Measurements from ENCODE around the gene HMCN2.

The HMCN2 gene

DNA sequence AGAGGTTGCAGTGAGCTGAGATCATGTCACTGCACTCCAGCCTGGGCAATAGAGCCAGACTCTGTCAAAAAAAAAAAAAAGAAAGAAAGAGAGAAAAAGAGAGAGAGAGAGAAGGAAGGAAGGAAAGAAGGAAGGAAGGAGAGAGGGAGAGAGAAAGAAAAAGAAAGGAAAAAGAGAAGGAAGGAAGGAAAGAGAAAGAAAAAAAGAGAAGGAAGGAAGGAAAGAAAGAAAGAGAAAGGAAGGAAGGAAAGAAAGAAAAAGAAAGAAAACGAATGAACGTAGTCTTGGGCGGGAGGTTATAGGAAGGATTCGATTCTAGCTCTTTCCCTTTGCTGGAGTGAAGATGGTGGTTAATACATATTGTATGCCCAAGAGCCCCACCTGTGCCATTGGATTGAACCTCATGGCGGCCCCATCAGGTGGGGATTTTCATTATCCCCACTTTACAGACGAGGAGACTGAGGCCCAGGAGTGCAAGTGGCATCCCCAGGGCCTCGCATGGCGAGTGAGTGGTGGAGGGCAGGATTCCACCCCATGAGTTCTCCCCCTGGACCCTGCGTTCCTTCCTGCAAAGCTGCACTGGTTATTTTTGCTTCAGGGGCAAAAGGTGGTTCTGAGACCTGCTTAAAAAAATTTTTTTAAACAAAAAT is 98.3 kb downstream of the HMCN2 start:
- DNase-seq (ENCODE audit: low spot score) (no peak), FAIRE-seq (no peak)

DNA sequence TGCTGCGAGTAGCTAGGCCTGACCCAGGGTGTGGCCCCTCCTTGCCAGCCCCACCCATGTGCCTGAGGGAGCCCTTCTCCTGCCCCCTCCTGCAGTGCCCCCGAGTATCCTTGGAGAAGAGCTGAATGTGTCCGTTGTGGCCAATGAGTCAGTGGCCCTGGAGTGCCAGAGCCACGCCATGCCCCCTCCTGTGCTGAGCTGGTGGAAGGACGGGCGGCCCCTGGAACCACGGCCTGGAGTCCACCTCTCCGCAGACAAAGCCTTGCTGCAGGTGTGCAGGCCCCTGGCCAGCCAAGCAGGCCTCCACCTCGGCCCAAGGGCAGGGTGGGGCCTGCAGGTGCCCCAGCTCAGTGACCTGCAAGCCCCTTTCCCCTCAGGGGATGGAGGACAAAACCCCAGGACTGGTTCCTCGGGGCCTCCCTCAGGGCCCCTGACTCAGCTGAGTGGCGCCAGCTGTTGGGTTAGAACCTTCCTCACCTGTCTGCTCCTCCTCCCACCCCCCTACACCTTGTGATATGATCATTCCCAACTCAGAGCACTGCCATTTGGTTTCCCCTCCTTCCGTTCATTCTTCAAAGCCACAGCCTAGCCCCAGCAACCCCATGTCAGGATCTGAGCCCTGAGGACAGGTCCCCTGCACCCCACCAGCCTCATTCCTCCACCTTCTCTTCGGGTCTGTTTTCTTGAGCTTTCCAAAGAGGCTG is 99.2 kb downstream of the HMCN2 start:
- no peak for FAIRE-seq
- peak; percentile 50 for DNase-seq (ENCODE audit: low spot score)

DNA sequence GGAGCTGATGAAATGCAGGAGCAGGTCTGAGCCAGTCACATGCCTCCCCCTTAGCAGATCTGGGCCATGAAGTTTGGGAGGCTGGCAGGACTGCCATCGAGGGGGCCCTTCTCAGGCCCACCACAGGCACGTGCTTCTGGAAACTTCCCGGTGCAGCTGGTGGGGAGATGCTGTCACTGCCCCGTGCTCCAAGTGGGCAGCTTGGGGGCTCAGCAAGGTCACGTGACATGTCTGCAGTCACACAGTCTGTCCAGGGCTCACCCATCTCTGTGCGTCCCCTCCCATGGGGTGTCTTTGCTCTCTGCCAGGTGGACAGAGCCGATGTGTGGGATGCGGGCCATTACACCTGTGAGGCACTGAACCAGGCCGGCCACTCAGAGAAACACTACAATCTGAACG is 99.8 kb downstream of the HMCN2 start:
- DNase-seq (ENCODE audit: low spot score): no peak
- no peak for FAIRE-seq

DNA sequence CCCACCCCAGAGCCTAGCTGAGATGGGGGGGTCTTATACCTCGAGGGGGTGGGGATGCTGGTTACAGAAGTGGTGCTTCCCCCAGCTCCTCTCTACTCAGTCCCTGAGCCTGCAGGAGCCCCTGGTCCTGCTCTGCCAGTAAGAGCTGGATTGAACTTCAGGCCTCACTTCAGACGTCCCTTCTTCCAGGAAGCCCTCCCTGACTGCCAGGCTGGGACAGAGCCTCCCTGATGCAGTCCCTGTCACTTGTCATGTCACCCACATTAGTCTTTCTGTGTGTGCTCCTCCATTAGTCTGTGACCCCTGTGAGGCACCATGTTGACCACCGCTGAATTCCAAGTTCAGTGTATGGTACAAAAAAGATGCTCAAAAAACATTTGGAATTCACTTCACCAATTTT is 100.5 kb downstream of the HMCN2 start:
- DNase-seq (ENCODE audit: low spot score): no peak
- no peak for FAIRE-seq

DNA sequence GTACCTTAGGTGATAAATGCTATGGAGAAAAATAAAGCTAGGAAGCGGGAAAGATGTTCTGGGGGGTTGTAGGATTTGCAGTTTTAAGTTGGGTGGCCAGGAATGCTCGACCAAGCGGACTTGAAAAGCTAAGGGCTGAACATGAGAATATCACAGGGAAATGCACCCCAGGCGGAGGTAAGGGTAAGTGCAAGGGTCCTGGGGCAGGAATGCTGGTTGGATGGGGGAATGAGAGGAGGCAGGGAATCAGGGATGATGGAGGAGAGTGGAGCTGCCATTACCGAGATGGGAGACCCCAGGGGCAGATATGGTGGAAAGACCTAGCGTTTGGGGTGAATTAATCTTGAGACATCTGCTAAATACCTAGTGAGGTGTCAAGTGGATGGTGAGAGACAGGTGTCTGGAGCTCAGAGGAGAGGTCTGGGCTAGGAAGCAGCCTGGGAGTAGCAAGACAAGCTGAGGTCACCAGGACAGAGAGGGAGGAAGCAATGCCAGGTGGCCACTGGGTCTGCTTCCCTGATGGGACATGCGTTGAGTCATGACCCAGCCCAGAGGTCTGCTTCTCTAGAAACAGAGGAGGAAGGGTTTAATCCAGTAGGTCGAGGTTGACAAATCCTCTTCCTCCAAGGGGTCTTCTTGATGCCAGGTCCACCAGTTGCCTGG is 101.5 kb downstream of the HMCN2 start:
- no peak for DNase-seq (ENCODE audit: low spot score)
- no peak for FAIRE-seq

DNA sequence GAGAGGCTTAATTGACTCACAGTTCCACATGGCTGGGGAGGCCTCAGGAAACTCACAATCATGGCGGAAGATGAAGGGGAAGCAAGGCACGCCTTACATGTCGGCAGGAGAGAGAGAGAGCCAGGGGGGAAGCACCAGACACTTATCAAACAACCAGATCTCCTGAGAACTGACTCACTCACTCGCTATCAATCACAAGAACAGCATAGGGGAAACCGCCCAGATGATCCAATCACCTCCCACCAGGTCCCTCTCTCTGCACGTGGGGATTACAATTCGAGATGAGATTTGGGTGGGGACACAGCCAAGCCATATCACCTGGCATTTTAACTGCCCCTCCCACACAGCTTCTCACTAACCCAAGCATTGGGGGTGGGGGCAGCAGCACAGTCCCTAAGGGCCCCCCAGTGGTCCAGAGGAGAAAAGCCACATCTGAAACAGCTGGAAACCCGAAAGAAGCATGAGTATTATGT is 103.1 kb downstream of the HMCN2 start:
- DNase-seq (ENCODE audit: low spot score) (peak; percentile 37), FAIRE-seq (no peak)

DNA sequence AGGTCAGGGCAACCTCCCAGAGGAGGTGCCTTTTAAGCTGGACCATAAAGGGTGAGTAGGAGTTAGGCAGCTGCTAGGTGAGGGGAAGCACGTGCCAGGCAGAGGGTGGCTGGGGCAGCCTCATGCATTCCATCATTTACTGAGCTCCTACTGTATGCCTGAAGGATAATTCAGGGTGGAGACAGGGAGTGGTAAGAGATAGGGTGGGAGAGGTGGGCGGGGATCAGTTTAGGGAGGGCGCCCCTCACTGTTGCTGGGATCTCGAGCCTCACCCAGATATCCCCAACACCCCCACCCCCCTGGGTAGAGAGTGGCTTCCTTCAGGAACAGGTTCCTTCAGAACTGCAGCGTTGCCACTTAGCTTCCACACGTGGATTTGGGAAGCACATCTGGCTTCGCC is 104.7 kb downstream of the HMCN2 start:
- FAIRE-seq (no peak), DNase-seq (ENCODE audit: low spot score) (no peak)

DNA sequence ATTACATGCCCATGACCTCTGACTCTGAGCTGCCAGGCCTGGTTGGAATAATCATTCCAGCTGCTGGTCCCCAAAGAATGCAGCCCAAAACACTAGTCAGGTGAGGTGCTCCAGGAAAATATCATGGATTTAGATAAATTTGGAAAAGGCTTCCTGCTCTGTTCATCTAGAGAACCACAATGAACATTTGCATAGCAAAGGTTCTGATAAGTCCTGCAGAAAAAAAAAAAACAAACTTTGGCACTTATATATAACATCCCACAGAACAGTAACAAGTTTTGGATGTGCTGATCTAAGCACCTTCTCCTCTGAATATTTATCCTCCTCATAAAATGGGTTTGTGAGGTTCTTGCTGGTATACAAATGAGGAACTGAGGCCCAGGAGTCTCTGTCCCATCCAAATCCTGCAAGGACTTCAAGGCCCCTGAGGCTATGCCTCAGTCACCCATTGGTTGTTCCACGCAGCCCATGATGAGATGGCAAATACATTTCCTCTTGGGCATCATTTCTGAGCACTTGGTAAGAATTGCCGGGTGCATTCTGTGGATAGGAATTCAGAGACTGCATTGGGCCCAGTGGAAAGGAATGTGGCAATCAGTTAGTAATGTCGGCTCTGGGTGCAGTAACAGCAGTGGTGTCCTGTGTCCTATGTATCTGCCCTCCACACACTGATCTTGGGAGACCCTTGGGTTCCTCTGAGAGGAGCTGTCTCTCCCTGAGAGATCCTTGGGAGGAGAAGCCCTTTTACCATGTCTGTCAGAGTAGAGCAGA is 105.8 kb downstream of the HMCN2 start:
- no peak for FAIRE-seq
- no peak for DNase-seq (ENCODE audit: low spot score)

DNA sequence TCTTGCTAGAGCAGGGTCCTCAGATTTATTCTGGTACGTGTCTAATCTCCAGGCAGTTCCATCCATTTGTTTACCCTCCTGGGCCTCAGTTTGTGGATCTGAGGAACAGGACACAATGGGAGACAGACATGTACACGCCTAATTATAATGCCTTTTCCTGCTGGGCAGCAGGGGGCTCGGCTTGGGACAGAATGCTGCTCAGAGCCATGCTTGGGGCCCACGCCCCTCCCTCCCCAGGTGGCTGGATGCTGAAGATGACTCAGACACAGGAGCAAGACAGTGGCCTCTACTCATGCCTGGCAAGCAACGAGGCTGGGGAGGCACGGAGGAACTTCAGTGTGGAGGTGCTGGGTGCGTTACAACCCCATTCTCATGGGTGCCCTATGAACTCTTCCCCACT is 106.5 kb downstream of the HMCN2 start:
- DNase-seq (ENCODE audit: low spot score) (no peak), FAIRE-seq (no peak)

DNA sequence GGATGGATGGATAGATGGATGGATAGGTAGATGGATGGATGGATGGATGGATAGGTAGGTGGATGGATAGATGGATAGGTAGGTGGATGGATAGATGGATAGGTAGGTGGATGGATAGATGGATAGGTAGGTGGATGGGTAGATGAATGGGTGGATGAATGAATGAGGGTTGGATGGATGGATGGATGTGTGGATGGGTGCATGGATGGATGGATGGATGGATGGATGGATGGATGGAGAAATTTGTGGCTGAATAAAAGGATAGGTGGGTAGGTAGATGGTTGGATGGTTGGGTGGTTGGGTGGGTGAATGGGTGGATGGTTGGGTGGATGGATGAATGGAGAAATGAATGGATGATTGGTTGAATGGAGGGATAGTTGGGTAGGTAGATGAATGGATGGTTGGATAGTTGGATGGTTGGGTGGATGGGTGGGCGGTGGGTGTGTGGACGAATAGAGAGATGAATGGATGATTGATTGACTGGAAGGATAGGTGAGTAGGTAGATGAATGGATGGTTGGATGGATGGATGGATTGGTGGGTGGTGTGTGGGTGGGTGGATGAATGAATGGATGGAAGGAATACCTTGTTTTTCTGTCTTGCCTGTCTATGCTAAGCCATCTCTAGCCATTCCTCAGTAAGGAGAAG is 108.2 kb downstream of the HMCN2 start:
- no peak for FAIRE-seq
- DNase-seq (ENCODE audit: low spot score): no peak

DNA sequence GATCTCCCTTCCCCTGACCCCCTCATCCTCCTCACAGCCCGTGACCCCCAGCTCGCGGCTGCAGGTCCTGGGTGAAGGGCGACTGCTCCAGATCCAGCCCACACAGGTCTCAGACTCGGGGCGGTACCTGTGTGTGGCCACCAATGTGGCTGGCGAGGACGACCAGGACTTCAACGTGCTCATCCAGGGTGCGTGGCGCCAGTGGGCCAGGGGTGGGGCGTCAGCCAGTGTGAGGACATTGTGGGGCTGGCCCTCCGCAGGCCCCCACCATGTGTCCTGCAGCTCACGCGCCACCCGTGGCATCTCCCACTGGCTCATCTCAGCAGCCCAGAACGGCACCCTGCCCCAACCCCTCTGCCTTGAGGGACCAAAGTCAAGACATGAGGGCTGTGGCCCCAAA is 112.1 kb downstream of the HMCN2 start:
- DNase-seq (ENCODE audit: low spot score) (no peak), FAIRE-seq (no peak)

DNA sequence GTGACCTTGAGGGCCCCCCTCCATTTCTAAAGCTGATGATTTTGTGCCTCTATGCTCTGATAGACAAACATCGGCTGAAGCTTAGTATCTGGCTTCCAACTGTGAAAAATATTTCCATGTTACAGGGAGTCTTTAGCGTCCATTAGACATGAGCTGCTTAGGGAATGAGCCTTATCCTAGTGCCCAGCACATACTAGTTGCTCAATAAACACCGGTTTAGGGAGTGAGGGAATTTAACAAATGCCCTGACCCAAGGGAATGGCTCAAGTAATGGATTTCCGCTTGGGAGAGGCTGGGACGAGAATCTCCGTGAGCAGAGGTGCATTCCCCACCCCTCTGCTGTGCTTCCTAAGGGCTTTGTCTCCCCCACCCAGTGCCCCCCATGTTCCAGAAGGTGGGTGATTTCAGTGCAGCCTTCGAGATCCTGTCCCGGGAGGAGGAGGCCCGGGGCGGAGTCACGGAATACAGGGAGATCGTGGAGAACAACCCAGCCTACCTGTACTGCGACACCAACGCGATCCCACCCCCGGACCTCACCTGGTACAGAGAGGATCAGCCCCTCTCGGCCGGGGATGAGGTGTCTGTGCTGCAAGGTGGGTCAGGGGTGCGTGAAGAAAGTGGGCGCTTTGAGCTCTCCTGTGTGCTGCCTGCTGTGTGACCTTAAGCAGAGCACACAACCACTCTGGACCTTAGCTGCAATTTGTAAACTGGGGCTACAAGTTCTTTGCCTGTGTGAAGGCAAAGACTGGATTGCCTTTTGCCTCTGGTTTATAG is 113.5 kb downstream of the HMCN2 start:
- FAIRE-seq (no peak), DNase-seq (ENCODE audit: low spot score) (no peak)

DNA sequence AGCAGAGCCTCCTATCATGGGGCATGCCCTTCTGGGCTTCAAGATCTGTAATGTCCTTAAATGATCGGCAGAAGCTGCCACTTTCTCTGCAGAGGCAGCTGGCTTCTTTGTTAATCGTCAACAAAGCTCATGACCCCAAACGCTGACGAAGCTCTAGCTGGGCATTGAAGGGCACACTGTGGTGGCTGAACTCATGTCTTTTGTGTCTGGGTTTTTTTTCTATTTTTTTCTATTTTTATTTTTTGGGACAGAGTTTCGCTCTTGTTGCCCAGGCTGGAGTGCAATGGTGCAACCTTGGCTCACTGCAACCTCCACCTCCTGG is 114.0 kb downstream of the HMCN2 start:
- no peak for DNase-seq (ENCODE audit: low spot score)
- no peak for FAIRE-seq

DNA sequence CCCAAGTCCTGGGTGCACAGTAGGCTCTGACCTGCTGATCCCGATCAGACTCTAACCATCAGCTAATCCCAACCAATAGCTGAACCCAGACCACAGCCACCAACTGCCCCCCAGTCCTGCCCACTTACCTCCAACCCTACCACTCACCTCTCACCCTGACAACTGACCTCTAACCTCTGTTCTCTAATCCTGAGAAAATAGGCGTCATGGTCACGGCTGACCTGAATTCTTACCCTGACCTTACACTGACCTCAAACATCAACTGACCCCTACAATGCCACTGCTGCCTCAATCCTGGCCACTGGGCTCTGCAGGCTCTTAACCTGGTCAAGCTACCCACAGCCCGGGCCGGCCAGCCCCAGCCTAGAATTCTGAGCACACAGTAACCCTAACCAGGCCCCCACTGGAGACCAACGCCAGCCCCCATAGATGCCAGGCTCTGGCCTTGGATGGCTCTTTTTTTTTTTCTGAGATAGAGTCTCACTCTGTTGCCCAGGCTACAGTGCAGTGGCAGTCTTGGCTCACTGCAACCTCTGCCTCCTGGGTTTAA is 115.4 kb downstream of the HMCN2 start:
- DNase-seq (ENCODE audit: low spot score) (no peak), FAIRE-seq (no peak)

DNA sequence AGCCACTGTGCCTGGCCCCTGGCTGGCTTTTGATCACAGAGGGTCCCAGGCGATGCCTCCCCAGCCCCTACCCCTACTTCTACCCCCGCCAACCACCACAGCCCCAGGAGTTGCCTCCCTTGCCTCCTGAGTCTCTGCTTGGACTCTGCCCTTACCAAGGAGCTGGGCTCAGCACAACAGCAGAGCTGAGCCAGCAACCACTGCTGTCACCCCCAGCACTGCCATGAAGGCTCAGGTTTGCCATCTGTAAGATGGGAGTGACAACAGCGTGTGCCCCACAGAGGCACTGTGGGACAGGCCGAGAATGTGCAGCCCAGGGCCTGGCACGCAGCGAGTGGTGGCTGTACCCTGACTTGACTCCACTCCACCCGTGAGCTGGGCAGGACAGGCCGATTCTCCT is 116.1 kb downstream of the HMCN2 start:
- no peak for DNase-seq (ENCODE audit: low spot score)
- no peak for FAIRE-seq

DNA sequence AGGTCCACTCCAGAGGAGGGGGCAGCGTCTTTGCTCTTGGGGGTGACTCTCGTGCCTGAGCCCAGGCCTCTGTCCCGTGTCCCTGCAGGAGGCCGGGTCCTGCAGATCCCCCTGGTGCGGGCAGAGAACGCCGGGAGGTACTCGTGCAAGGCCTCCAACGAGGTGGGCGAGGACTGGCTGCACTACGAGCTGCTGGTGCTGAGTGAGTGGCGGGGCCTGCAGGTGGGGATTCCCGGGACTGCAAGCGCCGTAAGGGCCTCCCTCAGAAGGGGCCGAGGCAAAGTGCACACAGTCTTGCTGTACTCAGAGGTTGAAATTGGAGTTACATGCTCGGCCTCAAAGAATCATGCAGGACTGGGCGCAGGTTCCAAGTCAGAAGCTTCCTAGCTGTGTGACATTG is 116.5 kb downstream of the HMCN2 start:
- no peak for FAIRE-seq
- DNase-seq (ENCODE audit: low spot score): no peak

DNA sequence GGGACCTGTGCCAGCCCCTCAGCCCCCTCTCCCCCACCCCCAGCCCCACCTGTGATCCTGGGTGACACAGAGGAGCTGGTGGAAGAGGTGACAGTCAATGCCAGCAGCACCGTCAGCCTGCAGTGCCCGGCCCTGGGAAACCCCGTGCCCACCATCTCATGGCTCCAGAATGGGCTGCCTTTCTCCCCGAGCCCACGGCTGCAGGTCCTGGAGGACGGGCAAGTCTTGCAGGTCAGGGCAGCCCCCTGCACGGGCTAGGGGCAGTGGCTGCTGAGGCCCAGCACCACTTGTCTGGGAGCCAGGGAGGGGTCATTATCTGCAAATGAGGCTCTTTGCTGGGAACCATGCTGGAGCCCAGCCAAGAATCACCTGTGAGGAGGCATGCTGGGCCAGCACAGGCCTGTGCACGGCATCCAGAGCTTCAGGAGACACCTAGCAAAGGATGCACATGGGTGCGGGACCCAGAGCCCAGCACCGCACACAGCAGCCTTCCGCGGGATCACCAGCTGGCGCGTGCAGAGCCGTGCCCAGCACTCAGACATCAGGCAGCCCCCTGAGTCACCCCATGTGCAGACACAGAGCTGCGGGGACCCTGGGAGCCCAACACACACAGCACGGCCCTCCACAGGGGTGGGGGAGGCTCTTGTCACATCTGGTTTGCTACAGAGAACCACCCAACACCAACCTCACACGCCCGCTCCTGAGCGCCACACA is 117.2 kb downstream of the HMCN2 start:
- FAIRE-seq: no peak
- no peak for DNase-seq (ENCODE audit: low spot score)

DNA sequence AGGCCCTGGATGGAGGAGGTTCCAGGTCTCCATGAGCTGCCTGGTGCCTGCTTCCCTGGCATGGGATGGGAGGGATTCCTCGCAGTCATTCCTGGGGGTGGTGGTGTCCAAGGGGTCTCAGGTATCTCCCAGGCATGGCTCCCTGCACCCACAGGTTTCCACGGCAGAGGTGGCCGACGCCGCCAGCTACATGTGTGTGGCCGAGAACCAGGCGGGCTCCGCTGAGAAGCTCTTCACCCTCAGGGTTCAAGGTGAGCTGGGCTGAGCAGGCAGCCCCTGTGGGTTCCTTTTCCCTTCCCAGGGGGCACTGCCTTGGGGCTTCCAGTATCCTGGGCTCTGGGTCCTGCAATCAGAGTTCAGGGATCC is 117.8 kb downstream of the HMCN2 start:
- FAIRE-seq (no peak), DNase-seq (ENCODE audit: low spot score) (no peak)

DNA sequence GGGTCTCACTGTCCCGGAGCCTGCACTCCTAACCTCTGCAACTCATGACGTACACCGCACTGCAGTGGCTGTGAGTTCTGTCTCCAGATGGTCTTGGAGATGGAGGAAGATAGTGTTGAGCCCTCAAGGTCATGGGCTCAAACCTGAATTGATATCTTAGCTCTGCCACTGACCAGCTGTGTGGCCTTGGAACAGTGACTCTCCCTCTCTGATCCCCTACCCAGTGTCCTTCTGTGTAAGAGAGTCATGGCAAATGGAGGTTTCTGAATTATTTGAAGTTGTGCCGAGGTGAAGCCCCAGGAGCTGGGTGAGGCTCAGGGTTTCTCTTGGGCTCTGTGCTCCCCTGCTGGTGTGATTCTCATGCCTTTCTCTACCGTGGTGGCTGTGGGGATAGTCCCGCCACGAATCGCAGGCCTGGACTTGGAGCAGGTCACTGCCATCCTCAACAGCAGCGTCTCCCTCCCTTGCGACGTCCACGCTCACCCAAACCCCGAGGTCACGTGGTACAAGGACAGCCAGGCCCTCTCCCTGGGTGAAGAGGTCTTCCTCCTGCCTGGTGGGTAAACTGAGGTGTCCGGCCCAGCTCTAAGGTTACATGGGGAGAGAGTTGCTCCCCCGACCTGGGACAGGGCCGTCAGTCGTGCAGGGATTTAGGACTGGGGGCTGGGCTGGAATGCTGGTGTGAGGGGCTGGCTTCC is 118.6 kb downstream of the HMCN2 start:
- DNase-seq (ENCODE audit: low spot score): no peak
- FAIRE-seq: no peak
